ENCODE measurements around the gene RBPJ.

DNA sequence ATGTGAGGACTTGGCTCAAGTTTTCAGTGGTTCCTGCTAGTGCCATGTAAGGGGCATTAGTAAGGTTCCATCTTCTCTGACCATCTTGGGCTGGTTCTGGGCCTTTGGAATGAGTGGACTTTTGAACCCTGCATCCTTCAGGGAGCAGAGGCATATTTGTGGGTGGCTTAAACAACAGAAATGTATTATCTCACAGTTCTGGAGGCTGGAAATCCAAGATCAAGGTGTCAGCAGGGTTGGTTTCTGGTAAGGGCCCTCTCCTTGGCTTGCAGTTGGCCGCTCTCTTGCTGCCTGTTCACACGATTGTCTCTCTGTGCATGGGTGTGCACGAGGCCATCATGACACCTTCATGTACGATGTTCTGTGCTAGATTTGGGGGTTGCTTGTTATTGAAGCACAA, 148.2 kb downstream of the RBPJ start:
- TF ChIP-seq CTCF (conservative IDR thresholded peaks at IDR 0.05; ENCODE audit: low read length) (no peak), EZH2phosphoT487 (IDR thresholded peaks at IDR 0.05; ENCODE audit: borderline replicate concordance) (no peak)

All from Loucy (cell line).